Left lung (tissue), 10 donors: ENCODE results near the gene KRT32. TPM values are rescaled to one million over a fixed set of nuclear protein-coding genes. Genes with fewer than 3 reads are reported as not detected.
A peak's percentile ranks its signal among the peaks of the same experiment; 100 is the strongest.

Experiments
- ATAC-seq: fragments of 200-7000 bp; cut with Tn5 transposase; one replicate; pipeline ENCODE4 v1.9.1; 2020; ENCODE audit warnings: moderate library complexity
- DNase-seq, 4 donors: peaks; one replicate each; pipeline ENCODE4 v3.0.0-alpha.2; 2013 to 2020
- H3K27ac ChIP-seq, 2 donors: fragments of 200-600 bp; sonication (generic) in 1 of 2; one replicate each; pipeline versions ENCODE4 v1.5.0 to v1.8.0; 2020 to 2021
- H3K27me3 ChIP-seq, 2 donors: fragments of 200-600 bp; sonication (generic) in 1 of 2; one replicate each; pipeline versions ENCODE4 v1.5.0 to v1.8.0; 2020 to 2021
- H3K36me3 ChIP-seq, 2 donors: fragments of 200-600 bp; sonication (generic) in 1 of 2; one replicate each; pipeline versions ENCODE4 v1.5.0 to v1.8.0; 2020 to 2021
- H3K4me1 ChIP-seq, 2 donors: fragments of 200-600 bp; one replicate each; pipeline ENCODE4 v1.8.0; 2021
- H3K4me3 ChIP-seq, 2 donors: fragments of 200-600 bp; sonication (generic) in 1 of 2; one replicate each; pipeline versions ENCODE4 v1.5.0 to v1.8.0; 2020 to 2021; ENCODE audit warnings: mild to moderate bottlenecking in 1 of 2
- H3K9me3 ChIP-seq, 2 donors: fragments of 200-600 bp; sonication (generic) in 1 of 2; one replicate each; pipeline versions ENCODE4 v1.5.0 to v1.8.0; 2020 to 2021
- CTCF ChIP-seq, 2 donors: fragments of 200-600 bp; sonication (generic) in 1 of 2; IDR thresholded peaks; one replicate each; pipeline versions ENCODE4 v1.5.0 to v1.8.0; 2021; ENCODE audit warnings: antibody characterized with exemption in 2 of 2
- intact Hi-C, 2 donors: fragments of 100-400 bp; cut with DNase I; formaldehyde crosslinking; loops; one replicate each; pipeline versions ENCODE4 v1.11.2 to v1.14.2; 2022
- microRNA-seq, 2 donors: library from miRNA; unstranded; fragments of <30 nt; microRNA quantifications; one replicate each; pipeline ENCODE4, GENCODE V29; 2019
- polyA plus RNA-seq, 6 donors: library from polyadenylated mRNA; unstranded; fragments of 120-200 nt; gene quantifications; one replicate each; pipeline ENCODE4 v1.2.1, GENCODE V29; 2013; ENCODE audit not compliant: insufficient read length in 6 of 6
- total RNA-seq, 2 donors: library from RNA; stranded (reverse); fragmentation: NEBNext Ultra II Directional; extraction: Animal tissue kit (Norgen Biotek cat#: 25700); gene quantifications; one replicate each; pipeline ENCODE4 v1.2.1, GENCODE V29; 2021
- donor health status: DM: no; HTN: yes; CAD: no.
- donor health status: DM: no; HTN: no; CAD: no.

KRT32 gene
- total and polyA plus RNA-seq, 8 donors: not detected

DNA sequence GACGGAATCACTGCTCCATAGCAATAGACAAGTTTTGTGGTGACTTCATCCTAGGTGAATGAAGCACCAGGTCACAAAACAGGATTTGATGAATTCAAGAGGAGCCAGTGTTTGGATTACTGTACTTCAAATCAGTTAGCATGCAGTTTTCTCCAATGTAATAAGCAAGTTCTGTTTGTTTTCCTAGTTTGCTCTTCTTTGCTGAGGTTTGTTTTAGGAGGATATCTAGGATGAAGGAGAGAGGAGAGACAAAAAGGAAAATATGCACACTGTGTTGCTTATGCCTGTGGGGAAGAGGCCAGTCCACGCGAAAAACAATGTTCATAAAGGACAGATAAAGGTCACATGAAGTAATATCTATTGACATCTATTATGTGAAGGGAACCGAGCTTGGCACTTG, 51.8 kb downstream of the KRT32 start:
- Histone ChIP-seq H3K27ac (no peak overlapping the region), H3K4me3 (no peak overlapping the region), H3K27me3 (no peaks in the 10 kb centered on the region), H3K9me3 (no peaks in the 10 kb centered on the region), H3K4me1 (no peaks in the 10 kb centered on the region), H3K36me3 (no peaks in the 10 kb centered on the region)
- ATAC-seq (no peak), DNase-seq (no peak)
- intact Hi-C loops: no loop called here
- TF ChIP-seq CTCF (IDR thresholded peaks at IDR 0.05): no peak

GRCh38 chr17:41413982-41414381, 53.2 kb downstream of the KRT32 start:
- Histone ChIP-seq H3K27ac (no peak overlapping the region), H3K9me3 (no peaks in the 10 kb centered on the region), H3K4me3 (no peak overlapping the region), H3K27me3 (no peaks in the 10 kb centered on the region), H3K36me3 (no peaks in the 10 kb centered on the region), H3K4me1 (no peaks in the 10 kb centered on the region)
- intact Hi-C loops: no loop called here
- TF ChIP-seq CTCF (IDR thresholded peaks at IDR 0.05): no peak
- no peak for DNase-seq
- ATAC-seq: no peak

GRCh38 chr17:41413353-41413957, 53.7 kb downstream of the KRT32 start:
- Histone ChIP-seq H3K4me3 (no peak overlapping the region), H3K4me1 (no peaks in the 10 kb centered on the region), H3K36me3 (no peaks in the 10 kb centered on the region), H3K9me3 (no peaks in the 10 kb centered on the region), H3K27me3 (no peaks in the 10 kb centered on the region), H3K27ac (no peak overlapping the region)
- peak in 3 of 4 donors; percentile 14 to 47 (median 33) for DNase-seq
- intact Hi-C loops: no loop called here
- peak; percentile 82 for ATAC-seq
- TF ChIP-seq CTCF (IDR thresholded peaks at IDR 0.05): no peak

DNA sequence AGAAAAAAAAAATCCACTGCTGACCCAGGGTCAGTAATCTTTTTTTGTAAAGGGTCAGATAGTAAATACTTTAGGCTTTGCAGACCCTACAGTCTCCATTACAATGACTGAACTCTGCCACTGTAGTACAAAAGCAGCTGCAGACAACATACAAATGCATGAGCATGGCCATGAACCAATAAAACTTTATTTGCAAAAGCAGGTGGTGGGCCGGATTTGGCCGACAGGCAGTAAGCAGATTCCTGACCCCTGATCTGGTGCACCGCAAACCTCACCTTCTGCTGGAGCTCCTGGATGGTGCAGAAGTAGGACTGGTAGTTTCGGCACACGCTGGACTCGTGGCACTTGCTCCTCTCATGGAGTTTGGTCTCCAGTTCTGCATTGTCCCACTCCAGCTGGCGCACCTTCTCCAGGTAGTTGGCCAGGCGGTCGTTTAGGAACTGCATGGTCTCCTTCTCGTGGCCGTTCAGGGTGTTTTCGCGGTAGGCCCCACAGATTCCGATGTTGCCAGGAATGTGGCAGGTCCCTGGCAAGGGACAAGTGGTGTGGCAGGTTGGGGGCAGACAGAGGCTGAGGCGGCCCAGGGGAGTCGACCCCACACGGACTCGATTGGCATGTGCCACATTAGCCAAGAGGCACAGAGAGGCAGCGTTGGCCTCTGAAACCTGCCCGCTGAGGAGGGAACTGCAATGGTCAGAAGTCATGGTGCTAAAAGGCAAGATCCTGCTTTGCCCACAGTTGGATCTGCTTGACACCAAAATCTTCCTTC, 55.9 kb downstream of the KRT32 start:
- ATAC-seq: no peak
- intact Hi-C loops: no loop called here
- no peaks in the 10 kb centered on the region for H3K4me1 ChIP-seq
- no peaks in the 10 kb centered on the region for H3K36me3 ChIP-seq
- TF ChIP-seq CTCF (IDR thresholded peaks at IDR 0.05): no peak
- no peak overlapping the region for H3K27ac ChIP-seq
- no peak overlapping the region for H3K4me3 ChIP-seq
- H3K27me3 ChIP-seq: no peaks in the 10 kb centered on the region
- DNase-seq: peak in 1 of 4 donors; percentile 63
- no peaks in the 10 kb centered on the region for H3K9me3 ChIP-seq

Small RNA genes lying within 50 kb of the gene (microRNA-seq; reads per million reads assigned to microRNA genes)
- 0.67 to 0.82 reads per million in 2 donors for gene MIR6510

Other genes with a start within 250 kb of the KRT32 start
- gene KRTAP9-2, start 240.7 kb downstream of the KRT32 start, total RNA-seq: not detected
- not detected for gene KRTAP9-2, start 240.7 kb downstream of the KRT32 start, polyA plus RNA-seq
- not detected for gene KRTAP9-3, start 234.9 kb downstream of the KRT32 start, total RNA-seq
- not detected for gene KRTAP9-3, start 234.9 kb downstream of the KRT32 start, polyA plus RNA-seq
- not detected for gene KRTAP9-8, start 229.4 kb downstream of the KRT32 start, total RNA-seq
- gene KRTAP9-8, start 229.4 kb downstream of the KRT32 start, polyA plus RNA-seq: not detected
- gene KRTAP9-4, start 217.7 kb downstream of the KRT32 start, total RNA-seq: not detected
- gene KRTAP9-4, start 217.7 kb downstream of the KRT32 start, polyA plus RNA-seq: not detected
- gene KRTAP9-9, start 212.0 kb downstream of the KRT32 start, total RNA-seq: not detected
- not detected for gene KRTAP9-9, start 212.0 kb downstream of the KRT32 start, polyA plus RNA-seq
- not detected for gene KRTAP9-6, start 202.0 kb downstream of the KRT32 start, total RNA-seq
- gene KRTAP9-6, start 202.0 kb downstream of the KRT32 start, polyA plus RNA-seq: under 1 TPM in 3 of 6 donors, not detected in 3; 0.13 to 0.25 (median 0.23) TPM
- not detected for gene KRTAP9-7, start 191.7 kb downstream of the KRT32 start, total RNA-seq
- not detected for gene KRTAP9-7, start 191.7 kb downstream of the KRT32 start, polyA plus RNA-seq
- gene KRTAP29-1, start 164.5 kb downstream of the KRT32 start, total RNA-seq: not detected
- gene KRTAP29-1, start 164.5 kb downstream of the KRT32 start, polyA plus RNA-seq: not detected
- gene KRTAP16-1, start 158.1 kb downstream of the KRT32 start, total RNA-seq: not detected
- gene KRTAP16-1, start 158.1 kb downstream of the KRT32 start, polyA plus RNA-seq: not detected
- not detected for gene KRTAP17-1, start 151.7 kb downstream of the KRT32 start, total RNA-seq
- gene KRTAP17-1, start 151.7 kb downstream of the KRT32 start, polyA plus RNA-seq: not detected
- not detected for gene KRT33A, start 116.6 kb downstream of the KRT32 start, total RNA-seq
- gene KRT33A, start 116.6 kb downstream of the KRT32 start, polyA plus RNA-seq: not detected
- not detected for gene KRT33B, start 97.6 kb downstream of the KRT32 start, total RNA-seq
- gene KRT33B, start 97.6 kb downstream of the KRT32 start, polyA plus RNA-seq: not detected
- not detected for gene KRT34, start 85.1 kb downstream of the KRT32 start, total RNA-seq
- gene KRT34, start 85.1 kb downstream of the KRT32 start, polyA plus RNA-seq: not detected
- gene KRT31, start 69.8 kb downstream of the KRT32 start, total RNA-seq: not detected
- gene KRT31, start 69.8 kb downstream of the KRT32 start, polyA plus RNA-seq: not detected
- gene KRT37, start 42.8 kb downstream of the KRT32 start, total RNA-seq: not detected
- not detected for gene KRT37, start 42.8 kb downstream of the KRT32 start, polyA plus RNA-seq
- not detected for gene KRT38, start 26.4 kb downstream of the KRT32 start, total RNA-seq
- gene KRT38, start 26.4 kb downstream of the KRT32 start, polyA plus RNA-seq: not detected
- not detected for gene KRT35, start 13.8 kb upstream of the KRT32 start, total RNA-seq
- gene KRT35, start 13.8 kb upstream of the KRT32 start, polyA plus RNA-seq: not detected
- gene KRT36, start 22.5 kb upstream of the KRT32 start, total RNA-seq: not detected
- not detected for gene KRT36, start 22.5 kb upstream of the KRT32 start, polyA plus RNA-seq
- 10 to 100 TPM; 10.8 to 29.1 TPM for gene KRT13, start 38.2 kb upstream of the KRT32 start, total RNA-seq
- under 1 TPM in 4 of 6 donors, not detected in 2; 0.17 to 0.49 (median 0.34) TPM for gene KRT13, start 38.2 kb upstream of the KRT32 start, polyA plus RNA-seq
- gene KRT15, start 51.5 kb upstream of the KRT32 start, total RNA-seq: 10 to 100 TPM; 23.8 to 27.8 TPM
- 1 to 10 TPM; 1.3 to 2.7 (median 2.1) TPM for gene KRT15, start 51.5 kb upstream of the KRT32 start, polyA plus RNA-seq
- 1,000 to 10,000 TPM in 1 of 2 donors, 100 to 1,000 TPM in 1; 692 to 1,142 TPM for gene KRT19, start 60.9 kb upstream of the KRT32 start, total RNA-seq
- gene KRT19, start 60.9 kb upstream of the KRT32 start, polyA plus RNA-seq: 100 to 1,000 TPM; 125 to 171 (median 133) TPM
- not detected for gene KRT9, start 104.7 kb upstream of the KRT32 start, total RNA-seq
- not detected for gene KRT9, start 104.7 kb upstream of the KRT32 start, polyA plus RNA-seq
- 1 to 10 TPM in 1 of 2 donors, not detected in 1; 1.5 TPM for gene KRT14, start 119.5 kb upstream of the KRT32 start, total RNA-seq
- 1 to 10 TPM in 4 of 6 donors, under 1 TPM in 2; 0.35 to 2.0 (median 1.2) TPM for gene KRT14, start 119.5 kb upstream of the KRT32 start, polyA plus RNA-seq
- gene KRT16, start 145.4 kb upstream of the KRT32 start, total RNA-seq: 1 to 10 TPM in 1 of 2 donors, under 1 TPM in 1; 0.65 to 1.0 TPM
- not detected for gene KRT16, start 145.4 kb upstream of the KRT32 start, polyA plus RNA-seq
- 10 to 100 TPM; 14.2 to 85.6 TPM for gene KRT17, start 157.2 kb upstream of the KRT32 start, total RNA-seq
- gene KRT17, start 157.2 kb upstream of the KRT32 start, polyA plus RNA-seq: 10 to 100 TPM in 1 of 6 donors, 1 to 10 TPM in 5; 4.1 to 28.1 (median 5.0) TPM
- 100 to 1,000 TPM; 728 to 773 TPM for gene EIF1, start 221.5 kb upstream of the KRT32 start, total RNA-seq
- gene EIF1, start 221.5 kb upstream of the KRT32 start, polyA plus RNA-seq: 100 to 1,000 TPM; 697 to 782 (median 720) TPM
- gene GAST, start 244.9 kb upstream of the KRT32 start, total RNA-seq: not detected
- gene GAST, start 244.9 kb upstream of the KRT32 start, polyA plus RNA-seq: not detected